Right lobe of liver (tissue), 6 donors: ENCODE measurements around the gene CDC40. TPM values are rescaled to one million over a fixed set of nuclear protein-coding genes. Genes with fewer than 3 reads are reported as not detected.

Experiments used
- ATAC-seq, 4 donors: fragments of 200-7000 bp; cut with Tn5 transposase; one replicate each; pipeline ENCODE4 v1.9.1; 2020; ENCODE audit warnings: mild to moderate bottlenecking in 4 of 4, moderate library complexity in 4 of 4
- DNase-seq, 3 donors: peaks; one replicate each; pipeline ENCODE4 v3.0.0-alpha.2; 2020
- H3K27ac ChIP-seq, 3 donors: fragments of 200-600 bp; one replicate each; pipeline ENCODE4 v1.8.0; 2022
- H3K27me3 ChIP-seq, 2 donors: fragments of 200-600 bp; one replicate each; pipeline ENCODE4 v1.8.0; 2022
- H3K36me3 ChIP-seq, 4 donors: fragments of 200-600 bp; sonication (generic) in 1 of 4; one replicate each; pipeline versions ENCODE4 v1.5.1 to v1.8.0; 2017 to 2022; ENCODE audit warnings: control low read depth in 1 of 4
- H3K4me1 ChIP-seq, 4 donors: fragments of 200-600 bp; sonication (generic) in 1 of 4; one replicate each; pipeline versions ENCODE4 v1.5.1 to v1.8.0; 2017 to 2022; ENCODE audit warnings: control low read depth in 1 of 4
- H3K4me3 ChIP-seq, 3 donors: fragments of 200-600 bp; one replicate each; pipeline ENCODE4 v1.8.0; 2022
- H3K9me3 ChIP-seq, 4 donors: fragments of 200-600 bp; sonication (generic) in 1 of 4; one replicate each; pipeline versions ENCODE4 v1.5.1 to v1.8.0; 2017 to 2022; ENCODE audit warnings: control low read depth in 1 of 4
- POLR2A ChIP-seq: fragments of 450-650 bp; IDR thresholded peaks from one replicate; pipeline ENCODE4 v1.6.1; 2017; ENCODE audit warnings: antibody characterized with exemption, mild to moderate bottlenecking
- WGBS: methylation state at CpG from one replicate; pipeline ENCODE4 v1.1.6; 2018; ENCODE audit warnings: low coverage, low lambda C conversion rate; ENCODE audit not compliant: insufficient coverage; ENCODE audit errors: missing lambda C conversion rate; 5-methylcytosine and 5-hydroxymethylcytosine counted together
- intact Hi-C, 2 donors: fragments of 100-400 bp; cut with DNase I; formaldehyde crosslinking; loops; one replicate each; pipeline versions ENCODE4 v1.11.2 to v1.14.1; 2022
- long read RNA-seq: library from polyadenylated mRNA; unstranded; transcript quantifications from one replicate; pipeline ENCODE4 v2.0.0, GENCODE V29; 2019
- total RNA-seq, 6 experiments: library from RNA; depleted of rRNA in 2 of 6; stranded (reverse); fragments of >200 nt in 2 of 6; fragmentation: NEBNext Ultra II Directional in 3 of 6; extraction: Animal tissue kit (Norgen Biotek cat#: 25700) in 3 of 6; gene quantifications; one replicate each; pipeline versions ENCODE4 v1.1.0 to v1.2.4, GENCODE V29; 2016 to 2023
- TF ChIP-seq, protein P1 (sequence below), 4 donors: fragments of 200-600 bp in 3 of 4; fragments of 450-650 bp in 1 of 4; IDR thresholded peaks; one replicate each; pipeline versions ENCODE4 v1.5.1 to v1.8.0; 2016 to 2022; ENCODE audit warnings: antibody characterized with exemption in 4 of 4, mild to moderate bottlenecking in 2 of 4
- donor health status: DM: no; HTN: yes; CAD: no.
- donor health status: DM: no; HTN: no; CAD: no.
- donor health status: DM: no; HTN: no; CAD: no.
- donor health status: DM: no; HTN: yes; CAD: no.
- donor health status: DM: no; HTN: yes; CAD: no.

The CDC40 gene
- 10 to 100 TPM; 10.2 to 12.3 (median 11.0) TPM for total RNA-seq
- long read RNA-seq, partial matches to known transcripts = 6 of 6 reads
- long read RNA-seq, other reads (novel, unspliced or antisense) = 0 of 6 reads

DNA sequence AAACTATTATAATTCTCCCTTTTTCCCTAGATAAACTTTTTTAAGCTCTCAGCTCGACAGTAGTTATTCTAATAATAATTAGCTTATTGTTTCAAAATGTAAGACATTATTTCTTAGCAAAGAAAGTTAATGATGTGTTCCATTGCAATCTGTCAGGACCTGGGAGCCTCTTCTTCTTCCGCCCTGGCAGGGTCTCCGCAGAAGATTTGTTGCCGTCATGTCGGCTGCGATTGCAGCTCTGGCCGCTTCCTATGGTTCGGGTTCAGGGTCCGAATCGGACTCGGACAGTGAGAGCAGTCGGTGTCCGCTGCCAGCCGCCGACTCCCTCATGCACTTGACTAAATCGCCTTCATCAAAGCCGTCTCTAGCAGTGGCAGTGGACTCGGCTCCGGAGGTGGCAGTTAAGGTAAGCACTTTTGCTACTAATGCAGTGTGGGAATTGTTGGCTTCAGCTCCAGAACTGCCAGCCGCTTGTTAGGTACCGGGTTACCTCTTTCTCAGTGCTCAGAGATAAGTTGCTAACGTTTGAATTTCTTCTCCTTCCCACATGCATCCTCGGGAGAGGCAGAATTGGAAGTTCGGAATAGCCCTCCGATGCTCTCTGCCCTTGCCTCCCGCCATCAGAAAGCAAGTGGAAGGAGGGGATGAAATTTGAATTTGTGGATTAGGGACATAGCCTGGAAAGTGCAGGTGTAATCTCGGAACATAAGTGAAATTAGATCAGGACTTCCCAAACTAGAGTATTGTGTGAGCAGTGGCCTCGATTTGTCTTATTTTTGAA is at the start of gene CDC40:
CDC40 (plus strand) TSS at position 200 of the 781 bp plus-strand sequence; CDS start at position 218, 18 bp downstream.
- H3K36me3 ChIP-seq = no peaks in the 10 kb centered on the region
- intact Hi-C loops = no loop called here
- H3K27ac ChIP-seq = peak within 1 kb of the TSS; percentile 66 to 82 (median 76)
- ATAC-seq = peak; percentile 56 to 66 (median 64)
- H3K4me3 ChIP-seq = peak within 1 kb of the TSS; percentile 75 to 86 (median 78)
- peaks cover 0 to 39% (median 11%) of the 10 kb centered on the region in 4 donors for H3K4me1 ChIP-seq
- TF ChIP-seq, protein P1, sequence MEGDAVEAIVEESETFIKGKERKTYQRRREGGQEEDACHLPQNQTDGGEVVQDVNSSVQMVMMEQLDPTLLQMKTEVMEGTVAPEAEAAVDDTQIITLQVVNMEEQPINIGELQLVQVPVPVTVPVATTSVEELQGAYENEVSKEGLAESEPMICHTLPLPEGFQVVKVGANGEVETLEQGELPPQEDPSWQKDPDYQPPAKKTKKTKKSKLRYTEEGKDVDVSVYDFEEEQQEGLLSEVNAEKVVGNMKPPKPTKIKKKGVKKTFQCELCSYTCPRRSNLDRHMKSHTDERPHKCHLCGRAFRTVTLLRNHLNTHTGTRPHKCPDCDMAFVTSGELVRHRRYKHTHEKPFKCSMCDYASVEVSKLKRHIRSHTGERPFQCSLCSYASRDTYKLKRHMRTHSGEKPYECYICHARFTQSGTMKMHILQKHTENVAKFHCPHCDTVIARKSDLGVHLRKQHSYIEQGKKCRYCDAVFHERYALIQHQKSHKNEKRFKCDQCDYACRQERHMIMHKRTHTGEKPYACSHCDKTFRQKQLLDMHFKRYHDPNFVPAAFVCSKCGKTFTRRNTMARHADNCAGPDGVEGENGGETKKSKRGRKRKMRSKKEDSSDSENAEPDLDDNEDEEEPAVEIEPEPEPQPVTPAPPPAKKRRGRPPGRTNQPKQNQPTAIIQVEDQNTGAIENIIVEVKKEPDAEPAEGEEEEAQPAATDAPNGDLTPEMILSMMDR (IDR thresholded peaks at IDR 0.05) = no peak
- TF ChIP-seq POLR2A = peak; percentile 56
- H3K27me3 ChIP-seq = no peaks in the 10 kb centered on the region
- DNase-seq = peak; percentile 68 to 79 (median 79)
- under 1% methylated on average over 27 of the region's 28 CpGs for WGBS
- H3K9me3 ChIP-seq = no peaks in the 10 kb centered on the region

DNA sequence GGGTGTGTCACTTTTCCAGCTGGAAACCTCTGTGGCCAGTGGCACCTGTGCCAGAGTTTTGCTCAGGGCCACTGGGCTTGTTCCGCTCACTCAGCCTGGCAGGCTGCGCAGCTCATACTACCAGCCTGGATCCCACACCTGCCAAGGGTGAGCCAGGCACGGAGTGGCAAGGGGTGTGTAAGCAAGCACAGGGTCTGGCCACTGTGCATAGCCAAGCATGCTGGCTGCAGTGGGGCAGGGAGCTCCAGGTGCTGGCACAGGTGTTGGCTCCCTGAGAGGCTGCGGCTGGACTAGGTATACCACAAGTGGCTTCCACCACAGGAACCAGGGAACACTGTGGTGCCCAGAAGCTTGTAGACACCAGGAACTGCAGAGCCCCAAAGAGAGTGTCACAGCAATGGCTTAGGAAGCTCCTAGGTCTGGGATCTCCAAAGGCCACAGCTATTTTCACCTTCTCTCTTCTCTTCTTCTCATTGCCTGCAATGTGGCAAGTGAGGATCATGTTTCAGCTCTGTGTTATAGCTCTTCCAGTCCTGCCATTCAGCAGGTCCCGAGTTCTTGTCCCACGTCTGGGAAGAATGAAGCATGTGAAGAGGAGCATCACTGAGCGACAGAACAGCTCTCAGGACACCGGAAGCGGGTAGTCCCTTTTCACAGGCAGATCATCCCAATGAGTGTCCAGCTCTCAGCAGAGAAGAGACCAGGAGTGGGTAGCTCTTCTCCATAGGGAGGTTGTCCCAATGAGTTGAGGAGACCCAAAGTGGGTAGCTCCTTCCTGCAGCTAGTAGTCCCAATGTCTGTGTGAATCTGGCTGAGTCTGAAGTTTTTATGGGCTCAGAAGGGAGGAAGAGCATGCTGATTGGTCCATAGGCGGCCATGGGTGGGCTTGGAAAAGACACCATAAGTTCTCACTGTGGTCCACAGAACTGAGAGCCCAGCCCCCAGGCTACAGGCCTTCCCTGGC is 42.0 kb upstream of the CDC40 start:
- ATAC-seq (no peak), DNase-seq (peak in 1 of 3 donors; percentile 37)
- Histone ChIP-seq H3K36me3 (no peaks in the 10 kb centered on the region), H3K27me3 (no peaks in the 10 kb centered on the region), H3K4me3 (no peak overlapping the region), H3K4me1 (no peaks in the 10 kb centered on the region), H3K9me3 (no peaks in the 10 kb centered on the region), H3K27ac (no peak overlapping the region)
- WGBS = 96% methylated on average over 4 of the region's 10 CpGs
- intact Hi-C loops = no loop called here
- TF ChIP-seq POLR2A = no peak
- TF ChIP-seq, protein P1 (IDR thresholded peaks at IDR 0.05) = no peak

DNA sequence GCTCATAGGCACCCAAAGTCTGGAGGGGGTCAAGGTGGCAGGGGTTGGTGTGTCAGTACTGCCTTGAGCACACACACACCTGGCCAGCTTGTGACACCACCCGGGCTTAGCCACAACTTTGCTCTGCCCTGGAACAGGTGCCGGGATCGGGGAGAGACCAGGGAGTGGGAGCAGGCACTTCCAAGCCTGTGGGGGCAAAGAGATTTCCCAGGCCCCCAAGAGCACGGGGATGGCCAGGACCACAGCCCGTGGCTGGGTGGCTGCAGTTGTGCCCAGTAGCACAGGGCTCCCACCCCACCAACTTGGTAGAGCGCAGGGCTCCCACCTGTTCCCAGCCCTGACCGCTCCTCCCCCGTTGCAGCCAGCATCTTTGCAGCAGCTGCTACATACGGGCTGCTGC is 41.2 kb upstream of the CDC40 start:
- WGBS = 83% methylated on average over 1 of the region's 9 CpGs
- no peaks in the 10 kb centered on the region for H3K4me1 ChIP-seq
- intact Hi-C loops = no loop called here
- no peaks in the 10 kb centered on the region for H3K9me3 ChIP-seq
- H3K4me3 ChIP-seq = no peak overlapping the region
- no peaks in the 10 kb centered on the region for H3K27me3 ChIP-seq
- no peaks in the 10 kb centered on the region for H3K36me3 ChIP-seq
- ATAC-seq (peak in 1 of 4 donors; percentile 13), DNase-seq (peak in 1 of 3 donors; percentile 43)
- H3K27ac ChIP-seq = no peak overlapping the region
- no peak for TF ChIP-seq POLR2A
- TF ChIP-seq, protein P1 (IDR thresholded peaks at IDR 0.05) = no peak

DNA sequence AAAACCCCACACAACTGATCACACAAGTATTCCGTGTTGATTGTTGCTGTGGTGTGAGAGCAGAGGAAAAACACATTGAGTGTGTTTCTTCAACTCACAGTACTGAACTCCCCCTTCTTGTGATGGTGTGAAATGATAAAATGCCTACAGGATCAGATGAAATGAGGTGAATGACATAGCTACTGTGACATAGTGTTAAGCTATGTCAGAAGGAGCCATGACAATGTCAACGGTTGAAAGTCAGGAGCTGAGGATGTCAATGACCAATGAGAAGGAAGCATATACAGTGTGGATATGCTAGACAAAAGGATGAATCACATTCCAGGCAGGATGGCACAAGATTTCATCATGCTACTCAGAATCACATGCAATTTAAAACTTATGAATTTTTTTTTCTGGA is 39.6 kb upstream of the CDC40 start:
- 80% methylated on average over 2 of the region's 2 CpGs for WGBS
- Histone ChIP-seq H3K4me3 (no peak overlapping the region), H3K4me1 (no peaks in the 10 kb centered on the region), H3K27me3 (no peaks in the 10 kb centered on the region), H3K36me3 (no peaks in the 10 kb centered on the region), H3K9me3 (no peaks in the 10 kb centered on the region), H3K27ac (no peak overlapping the region)
- no peak for TF ChIP-seq POLR2A
- TF ChIP-seq, protein P1 (IDR thresholded peaks at IDR 0.05) = no peak
- DNase-seq (no peak), ATAC-seq (no peak)
- intact Hi-C loops = no loop called here
